ENCODE data around the gene PPP3R2. TPM values are rescaled to one million over a fixed set of nuclear protein-coding genes. Genes with fewer than 3 reads are reported as not detected.
"Not testable (repeated sequence)": the region's sequence is repeated elsewhere in the genome, so short reads cannot be mapped to it uniquely, and the experiment has no call there.

The PPP3R2 gene
- total RNA-seq, 1 donor from 2014 or later: not detected

- Histone ChIP-seq H3K4me3 (no peak overlapping the region), H3K27ac (no peak overlapping the region), H3K36me3 (peaks cover 0 to 50% of the 10 kb centered on the region in 2 donors), H3K27me3 (no peaks in the 10 kb centered on the region), H3K4me1 (no peaks in the 10 kb centered on the region), H3K9me3 (no peaks in the 10 kb centered on the region)
- intact Hi-C loops (cut with DNase I): no loop called here
- no peak for DNase-seq (ENCODE audit: extremely low spot score in 2 of 2)
- no peak for TF ChIP-seq POLR2AphosphoS5 (IDR thresholded peaks at IDR 0.05; ENCODE audit: insufficient read depth in 1 of 2, low read depth in 1 of 2)
- no peak for TF ChIP-seq POLR2A (IDR thresholded peaks at IDR 0.05)
- TF ChIP-seq CTCF (IDR thresholded peaks at IDR 0.05): no peak
Measured at GRCh38 chr9:101564252-101564651, 30.5 kb downstream of the PPP3R2 start.

- H3K36me3 ChIP-seq: peaks cover 0 to 56% of the 10 kb centered on the region in 2 donors
- no peak overlapping the region for H3K4me3 ChIP-seq
- no peak overlapping the region for H3K27ac ChIP-seq
- no peaks in the 10 kb centered on the region for H3K9me3 ChIP-seq
- no peaks in the 10 kb centered on the region for H3K27me3 ChIP-seq
- intact Hi-C loops (cut with DNase I): no loop called here
- DNase-seq (ENCODE audit: extremely low spot score in 2 of 2): no peak
- TF ChIP-seq CTCF (IDR thresholded peaks at IDR 0.05) (no peak), POLR2A (IDR thresholded peaks at IDR 0.05) (no peak), POLR2AphosphoS5 (IDR thresholded peaks at IDR 0.05; ENCODE audit: insufficient read depth in 1 of 2, low read depth in 1 of 2) (no peak)
- no peaks in the 10 kb centered on the region for H3K4me1 ChIP-seq
Measured at GRCh38 chr9:101562966-101563365, 31.8 kb downstream of the PPP3R2 start.

- Histone ChIP-seq H3K36me3 (peaks cover 0 to 62% of the 10 kb centered on the region in 2 donors), H3K4me1 (no peaks in the 10 kb centered on the region), H3K4me3 (no peak overlapping the region), H3K9me3 (no peaks in the 10 kb centered on the region), H3K27me3 (no peaks in the 10 kb centered on the region), H3K27ac (no peak overlapping the region)
- DNase-seq (ENCODE audit: extremely low spot score in 2 of 2): no peak
- intact Hi-C loops (cut with DNase I): no loop called here
- TF ChIP-seq CTCF (IDR thresholded peaks at IDR 0.05) (no peak), POLR2AphosphoS5 (IDR thresholded peaks at IDR 0.05; ENCODE audit: insufficient read depth in 1 of 2, low read depth in 1 of 2) (no peak), POLR2A (IDR thresholded peaks at IDR 0.05) (no peak)
Measured at GRCh38 chr9:101561740-101562139, 33.0 kb downstream of the PPP3R2 start.

GRCh38 chr9:101549472-101550098, 45.2 kb downstream of the PPP3R2 start:
- H3K4me1 ChIP-seq; H3K4me3 ChIP-seq; H3K27ac ChIP-seq; intact Hi-C loops (cut with DNase I); H3K27me3 ChIP-seq; DNase-seq (ENCODE audit: extremely low spot score in 2 of 2); H3K9me3 ChIP-seq: not testable (repeated sequence)
- H3K36me3 ChIP-seq: peaks cover 6 to 86% of the 10 kb centered on the region in 2 donors

- Histone ChIP-seq H3K9me3 (no peaks in the 10 kb centered on the region), H3K4me3 (no peak overlapping the region), H3K27ac (no peak overlapping the region), H3K27me3 (no peaks in the 10 kb centered on the region), H3K36me3 (peaks cover 0 to 51% of the 10 kb centered on the region in 2 donors), H3K4me1 (peaks cover 4% of the 10 kb centered on the region)
- no peak for DNase-seq (ENCODE audit: extremely low spot score in 2 of 2)
- TF ChIP-seq POLR2A (IDR thresholded peaks at IDR 0.05) (no peak), POLR2AphosphoS5 (IDR thresholded peaks at IDR 0.05; ENCODE audit: insufficient read depth in 1 of 2, low read depth in 1 of 2) (no peak), CTCF (IDR thresholded peaks at IDR 0.05) (no peak)
- intact Hi-C loops (cut with DNase I): no loop called here
Measured at GRCh38 chr9:101543098-101543735, 51.6 kb downstream of the PPP3R2 start.

Other genes starting within 250 kb of the PPP3R2 start
- not detected for gene BAAT, start 210.0 kb downstream of the PPP3R2 start, total RNA-seq
- 8.8 TPM for gene MRPL50, start 196.4 kb downstream of the PPP3R2 start, total RNA-seq
- 12.5 TPM for gene ZNF189, start 196.1 kb downstream of the PPP3R2 start, total RNA-seq
- gene ALDOB, start 159.2 kb downstream of the PPP3R2 start, total RNA-seq: not detected
- gene RNF20, start 61.1 kb downstream of the PPP3R2 start, total RNA-seq: 22.3 TPM
- 1.5 TPM for gene GRIN3A, start 143.7 kb upstream of the PPP3R2 start, total RNA-seq